ENCODE data around the gene TMC7.

TMC7 gene

GRCh38 chr16:19029980-19030379, 46.2 kb downstream of the TMC7 start:
- WGBS (ENCODE audit: insufficient coverage), result 95% methylated on average over 4 of the region's 6 CpGs
- Histone ChIP-seq H3K36me3 (ENCODE audit: control insufficient read depth in 4 of 4, insufficient read depth in 4 of 4, low read length in 3 of 4) (no peaks in the 10 kb centered on the region), H3K27me3 (replicated peaks in 2 of 5; ENCODE audit: control insufficient read depth in 4 of 5, insufficient read depth in 5 of 5, low read length in 4 of 5) (no peaks in the 10 kb centered on the region), H3K9me3 (ENCODE audit: control extremely low read depth in 1 of 5, control insufficient read depth in 4 of 5, insufficient read depth in 2 of 5, low read depth in 1 of 5, low read length in 4 of 5) (no peaks in the 10 kb centered on the region), H3K27ac (ENCODE audit: insufficient read depth in 1 of 2, low read depth in 1 of 2, low read length in 2 of 2, poor library complexity in 1 of 2, severe bottlenecking in 2 of 2) (no peak overlapping the region), H3K4me3 (ENCODE audit: control insufficient read depth in 1 of 7, extremely low read depth in 1 of 7, insufficient read depth in 4 of 7, low read depth in 2 of 7, low read length in 6 of 7) (no peak overlapping the region), H3K4me1 (ENCODE audit: control extremely low read depth in 1 of 4, control insufficient read depth in 4 of 4, insufficient read depth in 4 of 4, low read length in 3 of 4) (no peaks in the 10 kb centered on the region)
- no peak for DNase-seq
- ChIA-PET CTCF (interaction anchor here (0.5 kb wide), 1 partner anchor 33 kb away, joined by 3 read pairs; no protein-coding TSS in a partner anchor), POLR2A (no interaction called here)

DNA sequence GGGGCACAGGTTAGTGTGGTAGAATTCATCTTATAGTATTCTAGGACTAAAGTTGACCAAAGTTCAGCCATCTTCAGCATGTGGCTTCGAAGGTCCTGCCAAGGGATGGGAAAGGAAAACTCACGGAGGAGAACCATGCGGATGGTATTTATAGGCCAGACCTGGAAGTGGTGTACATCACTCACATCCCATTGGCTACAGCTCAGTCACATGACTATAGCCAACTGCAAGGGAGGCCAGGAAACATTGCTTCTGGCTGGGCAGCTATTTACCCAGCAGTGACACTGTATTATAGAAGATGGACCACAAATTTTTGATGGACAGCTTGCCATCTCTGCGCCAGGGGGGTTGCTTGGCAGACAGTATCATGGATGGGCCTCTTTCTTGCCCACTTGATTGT, 48.0 kb downstream of the TMC7 start:
- no peaks in the 10 kb centered on the region for H3K4me1 ChIP-seq (ENCODE audit: control extremely low read depth in 1 of 4, control insufficient read depth in 4 of 4, insufficient read depth in 4 of 4, low read length in 3 of 4)
- 100% methylated on average over 1 of the region's 4 CpGs for WGBS (ENCODE audit: insufficient coverage)
- no peak for DNase-seq
- ChIA-PET POLR2A (no interaction called here), CTCF (interaction anchor here (0.9 kb wide), 1 partner anchor 54 kb away, joined by 3 read pairs; no protein-coding TSS in a partner anchor)
- no peaks in the 10 kb centered on the region for H3K27me3 ChIP-seq (replicated peaks in 2 of 5; ENCODE audit: control insufficient read depth in 4 of 5, insufficient read depth in 5 of 5, low read length in 4 of 5)
- no peak overlapping the region for H3K27ac ChIP-seq (ENCODE audit: insufficient read depth in 1 of 2, low read depth in 1 of 2, low read length in 2 of 2, poor library complexity in 1 of 2, severe bottlenecking in 2 of 2)
- H3K9me3 ChIP-seq (ENCODE audit: control extremely low read depth in 1 of 5, control insufficient read depth in 4 of 5, insufficient read depth in 2 of 5, low read depth in 1 of 5, low read length in 4 of 5), result no peaks in the 10 kb centered on the region
- no peak overlapping the region for H3K4me3 ChIP-seq (ENCODE audit: control insufficient read depth in 1 of 7, extremely low read depth in 1 of 7, insufficient read depth in 4 of 7, low read depth in 2 of 7, low read length in 6 of 7)
- H3K36me3 ChIP-seq (ENCODE audit: control insufficient read depth in 4 of 4, insufficient read depth in 4 of 4, low read length in 3 of 4), result no peaks in the 10 kb centered on the region

DNA sequence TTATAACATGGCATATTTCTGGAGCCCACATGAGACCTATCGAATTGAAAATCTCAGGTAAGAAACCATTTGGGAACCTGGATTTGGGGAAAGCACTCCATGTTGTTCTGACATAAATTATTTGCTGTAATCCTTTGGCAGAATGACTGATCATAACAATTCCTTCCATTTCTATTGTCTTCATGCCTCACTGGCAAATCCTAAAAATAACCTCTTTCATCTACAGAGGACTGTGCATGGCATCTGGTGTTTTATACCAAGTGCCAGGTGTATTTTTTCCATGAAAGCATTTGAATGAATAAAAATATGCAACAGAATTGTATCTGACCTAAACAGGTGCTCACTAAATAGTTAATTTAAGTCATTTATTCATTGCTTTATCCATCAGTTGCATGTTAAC, 50.0 kb downstream of the TMC7 start:
- Histone ChIP-seq H3K4me3 (ENCODE audit: control insufficient read depth in 1 of 7, extremely low read depth in 1 of 7, insufficient read depth in 4 of 7, low read depth in 2 of 7, low read length in 6 of 7) (no peak overlapping the region), H3K27me3 (replicated peaks in 2 of 5; ENCODE audit: control insufficient read depth in 4 of 5, insufficient read depth in 5 of 5, low read length in 4 of 5) (no peaks in the 10 kb centered on the region), H3K4me1 (ENCODE audit: control extremely low read depth in 1 of 4, control insufficient read depth in 4 of 4, insufficient read depth in 4 of 4, low read length in 3 of 4) (no peaks in the 10 kb centered on the region), H3K36me3 (ENCODE audit: control insufficient read depth in 4 of 4, insufficient read depth in 4 of 4, low read length in 3 of 4) (no peaks in the 10 kb centered on the region), H3K9me3 (ENCODE audit: control extremely low read depth in 1 of 5, control insufficient read depth in 4 of 5, insufficient read depth in 2 of 5, low read depth in 1 of 5, low read length in 4 of 5) (no peaks in the 10 kb centered on the region), H3K27ac (ENCODE audit: insufficient read depth in 1 of 2, low read depth in 1 of 2, low read length in 2 of 2, poor library complexity in 1 of 2, severe bottlenecking in 2 of 2) (no peak overlapping the region)
- WGBS (ENCODE audit: insufficient coverage), result 100% methylated on average over 1 of the region's 1 CpG
- ChIA-PET CTCF (no interaction called here), POLR2A (no interaction called here)
- DNase-seq, result no peak

- H3K9me3 ChIP-seq (ENCODE audit: control extremely low read depth in 1 of 5, control insufficient read depth in 4 of 5, insufficient read depth in 2 of 5, low read depth in 1 of 5, low read length in 4 of 5), result no peaks in the 10 kb centered on the region
- no peaks in the 10 kb centered on the region for H3K36me3 ChIP-seq (ENCODE audit: control insufficient read depth in 4 of 4, insufficient read depth in 4 of 4, low read length in 3 of 4)
- CTCF ChIA-PET, result no interaction called here
- POLR2A ChIA-PET, result no interaction called here
- no peaks in the 10 kb centered on the region for H3K27me3 ChIP-seq (replicated peaks in 2 of 5; ENCODE audit: control insufficient read depth in 4 of 5, insufficient read depth in 5 of 5, low read length in 4 of 5)
- no peak overlapping the region for H3K4me3 ChIP-seq (ENCODE audit: control insufficient read depth in 1 of 7, extremely low read depth in 1 of 7, insufficient read depth in 4 of 7, low read depth in 2 of 7, low read length in 6 of 7)
- no peak for DNase-seq
- WGBS (ENCODE audit: insufficient coverage), result 96% methylated on average over 2 of the region's 2 CpGs
- H3K27ac ChIP-seq (ENCODE audit: insufficient read depth in 1 of 2, low read depth in 1 of 2, low read length in 2 of 2, poor library complexity in 1 of 2, severe bottlenecking in 2 of 2), result no peak overlapping the region
- no peaks in the 10 kb centered on the region for H3K4me1 ChIP-seq (ENCODE audit: control extremely low read depth in 1 of 4, control insufficient read depth in 4 of 4, insufficient read depth in 4 of 4, low read length in 3 of 4)
These were observed 56.7 kb downstream of the TMC7 start for GRCh38 chr16:19040400-19040799.

DNA sequence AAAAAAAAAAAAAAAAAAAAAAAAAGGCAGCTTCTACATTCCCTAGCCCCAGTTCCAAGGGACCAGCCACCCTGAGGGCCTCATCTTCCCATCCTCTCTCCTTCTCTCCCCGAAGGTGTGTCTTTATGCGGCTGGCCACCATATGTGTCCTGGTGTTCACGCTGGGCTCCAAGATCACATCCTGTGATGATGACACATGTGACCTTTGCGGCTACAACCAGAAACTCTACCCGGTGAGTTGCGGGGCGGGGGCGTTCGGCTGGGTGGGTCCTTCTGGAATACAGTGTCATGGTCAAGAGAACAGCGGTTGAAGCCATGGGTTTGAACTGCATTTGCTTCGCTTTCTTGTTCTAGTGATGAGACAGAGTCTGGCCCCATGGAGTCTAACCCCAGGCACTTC, 61.0 kb downstream of the TMC7 start:
- no peak for DNase-seq
- Histone ChIP-seq H3K36me3 (ENCODE audit: control insufficient read depth in 4 of 4, insufficient read depth in 4 of 4, low read length in 3 of 4) (no peaks in the 10 kb centered on the region), H3K9me3 (ENCODE audit: control extremely low read depth in 1 of 5, control insufficient read depth in 4 of 5, insufficient read depth in 2 of 5, low read depth in 1 of 5, low read length in 4 of 5) (no peaks in the 10 kb centered on the region), H3K27ac (ENCODE audit: insufficient read depth in 1 of 2, low read depth in 1 of 2, low read length in 2 of 2, poor library complexity in 1 of 2, severe bottlenecking in 2 of 2) (no peak overlapping the region), H3K4me1 (ENCODE audit: control extremely low read depth in 1 of 4, control insufficient read depth in 4 of 4, insufficient read depth in 4 of 4, low read length in 3 of 4) (no peaks in the 10 kb centered on the region), H3K4me3 (ENCODE audit: control insufficient read depth in 1 of 7, extremely low read depth in 1 of 7, insufficient read depth in 4 of 7, low read depth in 2 of 7, low read length in 6 of 7) (no peak overlapping the region), H3K27me3 (replicated peaks in 2 of 5; ENCODE audit: control insufficient read depth in 4 of 5, insufficient read depth in 5 of 5, low read length in 4 of 5) (no peaks in the 10 kb centered on the region)
- ChIA-PET POLR2A (no interaction called here), CTCF (interaction anchor here (1.4 kb wide), 1 partner anchor 15 kb away, joined by 3 read pairs; no protein-coding TSS in a partner anchor)
- WGBS (ENCODE audit: insufficient coverage), result 99% methylated on average over 11 of the region's 11 CpGs

GRCh38 chr16:19046062-19046461, 62.3 kb downstream of the TMC7 start:
- WGBS (ENCODE audit: insufficient coverage), result 100% methylated on average over 1 of the region's 2 CpGs
- Histone ChIP-seq H3K9me3 (ENCODE audit: control extremely low read depth in 1 of 5, control insufficient read depth in 4 of 5, insufficient read depth in 2 of 5, low read depth in 1 of 5, low read length in 4 of 5) (no peaks in the 10 kb centered on the region), H3K27me3 (replicated peaks in 2 of 5; ENCODE audit: control insufficient read depth in 4 of 5, insufficient read depth in 5 of 5, low read length in 4 of 5) (no peaks in the 10 kb centered on the region), H3K27ac (ENCODE audit: insufficient read depth in 1 of 2, low read depth in 1 of 2, low read length in 2 of 2, poor library complexity in 1 of 2, severe bottlenecking in 2 of 2) (no peak overlapping the region), H3K4me1 (ENCODE audit: control extremely low read depth in 1 of 4, control insufficient read depth in 4 of 4, insufficient read depth in 4 of 4, low read length in 3 of 4) (no peaks in the 10 kb centered on the region), H3K4me3 (ENCODE audit: control insufficient read depth in 1 of 7, extremely low read depth in 1 of 7, insufficient read depth in 4 of 7, low read depth in 2 of 7, low read length in 6 of 7) (no peak overlapping the region), H3K36me3 (ENCODE audit: control insufficient read depth in 4 of 4, insufficient read depth in 4 of 4, low read length in 3 of 4) (no peaks in the 10 kb centered on the region)
- ChIA-PET CTCF (no interaction called here), POLR2A (no interaction called here)
- DNase-seq, result no peak

DNA sequence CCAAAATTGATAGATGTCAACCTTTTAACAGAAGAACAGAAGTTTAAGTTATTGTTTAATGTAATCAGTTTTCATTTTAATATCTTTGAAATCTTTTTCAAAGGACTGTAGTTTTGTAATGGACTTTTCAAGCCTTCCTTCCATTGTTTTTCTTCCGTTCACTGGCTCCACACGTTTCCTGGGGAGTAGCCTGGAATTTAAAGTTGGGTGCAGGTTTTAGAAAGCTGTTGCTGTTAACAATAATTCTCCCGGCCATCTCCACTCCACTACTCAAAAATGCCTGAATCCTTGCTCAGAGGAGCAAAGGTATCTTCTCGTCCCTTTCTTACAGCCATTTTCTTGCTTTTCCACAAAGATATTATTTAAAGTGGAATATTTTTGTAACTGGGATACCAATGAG, 79.0 kb downstream of the TMC7 start:
- Histone ChIP-seq H3K36me3 (ENCODE audit: control insufficient read depth in 4 of 4, insufficient read depth in 4 of 4, low read length in 3 of 4) (no peaks in the 10 kb centered on the region), H3K9me3 (ENCODE audit: control extremely low read depth in 1 of 5, control insufficient read depth in 4 of 5, insufficient read depth in 2 of 5, low read depth in 1 of 5, low read length in 4 of 5) (no peaks in the 10 kb centered on the region), H3K27me3 (replicated peaks in 2 of 5; ENCODE audit: control insufficient read depth in 4 of 5, insufficient read depth in 5 of 5, low read length in 4 of 5) (peaks cover 0 to 2% (median 0%) of the 10 kb centered on the region in 5 experiments), H3K4me3 (ENCODE audit: control insufficient read depth in 1 of 7, extremely low read depth in 1 of 7, insufficient read depth in 4 of 7, low read depth in 2 of 7, low read length in 6 of 7) (no peak overlapping the region), H3K27ac (ENCODE audit: insufficient read depth in 1 of 2, low read depth in 1 of 2, low read length in 2 of 2, poor library complexity in 1 of 2, severe bottlenecking in 2 of 2) (no peak overlapping the region), H3K4me1 (ENCODE audit: control extremely low read depth in 1 of 4, control insufficient read depth in 4 of 4, insufficient read depth in 4 of 4, low read length in 3 of 4) (peaks cover 0 to 3% (median 0%) of the 10 kb centered on the region in 4 experiments)
- POLR2A ChIA-PET, result no interaction called here
- CTCF ChIA-PET, result interaction anchor here (0.6 kb wide), 1 partner anchor 32 kb away, joined by 3 read pairs; no protein-coding TSS in a partner anchor
- WGBS (ENCODE audit: insufficient coverage), result no CpG with 5 or more reads among the region's 4 CpGs
- DNase-seq, result no peak

Data from common myeloid progenitor, CD34-positive (primary cell).